AG08395 (cell line): ENCODE results near the gene COL7A1.

ENCODE experiments used
- DNase-seq: peaks from one replicate; pipeline ENCODE4 v3.0.0; 2012; ENCODE audit warnings: mixed read lengths, low spot score

The COL7A1 gene

GRCh38 chr3:48591886-48592518, 3.1 kb downstream of the COL7A1 start:
- DNase-seq, result no peak

DNA sequence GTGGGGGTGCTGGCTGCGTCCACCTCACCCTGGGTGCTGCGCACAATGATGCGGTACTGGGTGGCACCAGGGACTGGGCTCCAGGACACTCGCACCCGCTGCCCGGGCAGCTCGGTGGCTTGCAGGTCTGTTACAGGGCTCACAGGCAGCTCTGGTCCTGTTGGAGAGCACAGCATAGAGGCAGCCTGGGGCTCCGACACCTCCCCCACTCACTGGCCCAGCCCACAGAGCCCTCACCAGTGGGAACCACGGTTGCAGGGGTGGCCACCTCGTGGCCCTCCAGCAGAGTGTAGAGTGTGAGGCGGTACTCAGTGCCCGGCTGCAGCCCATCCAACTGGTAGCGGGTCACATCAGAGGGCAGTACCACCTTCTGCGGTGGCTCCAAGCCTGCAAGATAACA, 3.7 kb downstream of the COL7A1 start:
- no peak for DNase-seq

- no peak for DNase-seq
Measured at GRCh38 chr3:48588230-48588629, 6.9 kb downstream of the COL7A1 start.

DNA sequence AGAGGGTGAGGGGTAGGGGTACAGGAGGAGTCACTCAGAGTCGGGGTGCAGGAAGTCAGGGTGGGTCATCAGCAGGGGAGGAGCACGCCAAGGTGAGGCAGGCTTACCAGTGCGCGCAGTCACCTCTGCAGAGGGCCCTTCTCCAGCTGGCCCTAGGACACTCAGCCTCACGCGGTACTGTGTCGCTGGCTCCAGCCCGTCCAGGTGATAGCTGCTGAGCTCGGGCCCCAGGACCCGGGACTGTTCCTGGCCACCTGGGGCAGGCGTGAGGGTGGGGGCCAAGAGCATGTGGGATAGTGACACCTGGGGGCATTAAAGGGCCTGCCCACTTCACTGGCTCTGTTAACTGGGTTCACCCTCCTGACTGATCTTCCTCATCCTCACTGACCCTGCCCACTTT, 7.4 kb downstream of the COL7A1 start:
- no peak for DNase-seq

DNA sequence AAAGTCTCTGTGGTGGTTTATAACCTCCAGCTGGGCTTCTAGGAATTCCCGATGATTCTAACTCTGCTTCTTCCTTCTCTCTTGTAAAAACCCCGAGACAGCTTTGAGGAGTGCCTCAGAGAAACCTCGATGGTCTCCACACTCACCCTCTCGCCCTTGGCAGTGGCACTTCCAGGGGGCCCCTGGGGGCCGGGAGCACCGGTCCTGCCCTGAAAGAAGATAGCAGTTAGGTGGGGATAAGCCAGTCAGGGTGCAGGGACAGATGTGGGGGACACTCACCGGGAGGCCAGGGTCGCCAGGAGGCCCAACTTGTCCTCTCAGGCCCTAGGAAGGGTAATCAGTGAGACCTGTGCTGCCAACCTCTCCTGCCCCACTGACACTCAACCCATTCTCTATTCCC, 9.7 kb downstream of the COL7A1 start:
- no peak for DNase-seq

GRCh38 chr3:48584836-48585235, 10.3 kb downstream of the COL7A1 start:
- DNase-seq, result no peak

DNA sequence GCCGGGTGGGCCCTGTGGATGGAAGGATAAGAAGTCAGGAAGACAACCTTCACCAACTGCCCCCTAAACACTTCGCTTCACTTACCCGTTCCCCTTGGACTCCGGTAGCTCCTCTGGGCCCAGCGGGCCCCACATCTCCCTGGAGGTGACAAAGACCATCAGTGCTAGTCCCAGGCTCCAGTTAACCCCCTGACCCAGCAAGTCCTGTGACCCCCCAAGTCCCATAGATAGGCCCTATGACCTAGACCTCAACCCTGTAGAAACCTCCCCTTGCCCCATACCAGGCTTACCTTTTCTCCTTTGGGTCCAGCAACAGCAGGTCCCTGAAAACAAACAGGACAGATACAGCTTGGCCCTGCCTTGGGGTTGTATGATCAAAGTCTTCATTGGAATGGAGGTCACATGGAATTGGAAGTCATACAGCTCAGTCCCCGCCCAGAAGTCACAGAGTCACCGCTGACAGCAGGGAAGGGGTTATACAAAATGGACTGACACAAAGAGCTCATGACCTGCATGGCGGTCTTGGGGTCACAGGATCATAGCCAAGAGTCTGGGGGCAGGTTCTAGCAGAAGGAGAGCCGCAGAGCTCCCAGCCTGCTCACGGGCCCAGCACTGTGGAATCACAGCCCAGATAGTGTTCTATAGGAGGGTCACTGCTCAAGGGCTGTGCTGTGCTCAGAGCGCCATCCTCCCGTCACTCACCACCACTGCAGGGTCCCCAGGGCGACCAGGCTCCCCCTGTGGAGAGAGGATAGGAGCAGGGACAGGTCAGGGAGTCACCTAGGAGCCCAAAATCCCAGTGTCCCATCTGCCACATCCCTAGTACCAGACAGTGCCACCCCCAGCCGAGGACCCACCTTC, 13.3 kb downstream of the COL7A1 start:
- no peak for DNase-seq

- no peak for DNase-seq
Measured at GRCh38 chr3:48576647-48577046, 18.5 kb downstream of the COL7A1 start.

DNA sequence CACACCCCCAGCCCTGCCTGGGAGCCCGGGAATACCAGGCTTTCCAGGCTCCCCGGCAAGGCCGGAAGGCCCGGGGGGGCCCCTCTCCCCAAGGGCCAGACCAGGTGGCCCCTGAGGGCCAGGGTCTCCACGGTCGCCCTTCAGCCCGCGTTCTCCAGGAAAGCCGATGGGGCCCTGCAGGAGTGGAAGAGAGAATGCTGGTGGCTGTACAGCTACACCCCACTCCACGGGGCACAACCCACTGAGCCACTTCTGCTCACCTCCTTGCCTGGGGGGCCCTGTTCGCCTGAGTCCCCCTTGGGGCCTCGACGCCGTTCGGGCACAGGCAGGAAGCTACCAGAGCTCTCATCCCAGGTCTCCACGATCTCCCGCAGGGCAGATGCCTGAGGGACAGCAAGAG, 19.8 kb downstream of the COL7A1 start:
- no peak for DNase-seq

GRCh38 chr3:48573973-48574585, 21.1 kb downstream of the COL7A1 start:
- DNase-seq, result no peak

DNA sequence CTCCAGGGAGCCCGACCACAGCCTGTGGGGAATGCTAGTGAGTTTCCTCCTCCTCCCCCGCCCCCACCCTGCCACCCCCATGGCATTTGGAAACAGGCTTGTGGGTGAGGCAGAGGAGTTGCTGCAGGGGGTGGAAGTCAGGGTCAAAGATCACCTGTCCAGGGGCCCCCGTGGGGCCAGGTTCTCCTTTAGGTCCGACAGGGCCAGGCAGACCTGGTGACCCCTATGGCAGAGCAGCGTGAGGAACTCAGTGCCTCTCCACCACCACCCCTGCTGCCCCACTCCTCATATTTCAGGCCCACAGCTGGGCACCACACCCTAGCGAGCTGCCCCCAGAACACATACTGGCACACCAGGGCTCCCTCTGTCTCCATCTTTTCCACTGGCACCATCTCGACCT, 22.6 kb downstream of the COL7A1 start:
- DNase-seq, result no peak

- no peak for DNase-seq
Measured at GRCh38 chr3:48571938-48572337, 23.2 kb downstream of the COL7A1 start.

GRCh38 chr3:48569808-48570450, 25.2 kb downstream of the COL7A1 start:
- no peak for DNase-seq

DNA sequence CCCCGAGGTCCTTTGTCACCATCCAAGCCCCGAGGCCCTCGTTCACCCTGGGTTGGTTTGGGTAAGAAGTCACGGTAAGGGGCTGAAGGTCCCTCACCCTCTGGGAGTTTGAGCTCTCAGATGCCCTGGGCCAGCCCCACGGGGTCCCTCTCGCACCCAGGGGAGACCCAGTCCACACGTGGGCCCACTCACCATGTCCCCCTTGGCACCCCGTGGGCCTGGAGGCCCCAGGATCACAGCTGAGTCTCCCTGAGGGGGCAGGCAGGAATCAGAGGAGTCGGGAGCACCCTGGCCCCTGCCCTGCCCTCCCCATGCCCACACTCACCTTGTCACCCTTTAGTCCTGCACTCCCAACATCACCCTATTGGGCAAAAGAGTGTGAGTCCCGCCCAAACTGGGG, 25.7 kb downstream of the COL7A1 start:
- no peak for DNase-seq

DNA sequence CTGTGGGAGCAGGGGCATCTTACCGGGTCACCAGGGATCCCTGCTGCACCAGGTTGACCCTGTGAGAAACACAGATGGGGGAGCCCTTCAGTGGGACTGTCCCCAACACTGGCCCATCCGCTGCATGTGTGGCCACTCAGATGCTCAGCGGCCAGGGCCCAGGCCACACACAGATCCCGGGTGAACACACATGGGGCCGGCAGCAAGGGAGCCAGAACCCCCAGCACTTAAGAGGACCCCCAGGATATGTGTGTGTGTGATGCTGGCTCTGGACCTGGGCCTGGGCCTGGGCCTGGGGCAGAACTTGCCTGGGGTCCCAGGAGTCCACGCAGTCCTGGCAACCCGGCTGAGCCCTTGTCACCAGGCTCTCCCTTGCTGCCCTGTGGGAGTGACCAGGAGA, 26.7 kb downstream of the COL7A1 start:
- DNase-seq, result no peak

DNA sequence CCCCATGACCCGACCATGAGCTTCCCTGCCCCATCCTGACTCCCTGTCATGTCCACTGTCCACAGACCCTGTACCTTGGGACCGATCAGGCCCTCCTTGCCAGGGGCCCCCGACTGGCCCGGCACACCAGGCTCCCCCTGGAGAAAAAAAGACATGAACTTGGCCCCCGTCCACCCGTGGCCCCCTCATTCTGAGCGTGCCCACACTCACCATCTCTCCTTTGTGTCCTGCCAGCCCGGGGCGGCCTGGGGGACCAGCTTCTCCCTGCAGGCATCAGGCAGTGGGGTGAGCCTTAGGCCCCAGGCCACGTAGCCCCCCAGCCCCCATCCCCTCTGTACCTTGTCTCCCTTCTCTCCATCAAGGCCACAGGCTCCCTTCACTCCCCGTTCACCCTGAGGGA, 27.6 kb downstream of the COL7A1 start:
- DNase-seq, result no peak

DNA sequence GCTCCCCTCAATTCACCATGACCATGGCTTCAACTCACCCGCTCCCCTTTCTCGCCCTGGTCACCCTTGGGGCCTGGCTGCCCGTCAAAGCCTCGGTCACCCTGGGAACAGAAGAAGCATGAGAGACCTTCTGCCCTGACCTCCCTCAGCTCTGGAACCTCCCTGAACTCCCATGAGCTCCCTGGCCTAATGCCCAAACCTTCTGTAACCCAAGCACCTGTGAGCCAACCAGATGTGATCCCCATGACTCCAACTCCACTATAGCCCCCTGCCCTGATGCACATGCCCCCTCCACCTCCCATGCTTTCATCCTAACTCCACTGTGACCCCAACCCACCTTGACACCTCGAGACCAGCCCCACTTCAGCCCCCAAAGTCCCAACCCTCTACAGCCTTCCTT, 28.0 kb downstream of the COL7A1 start:
- DNase-seq, result no peak

DNA sequence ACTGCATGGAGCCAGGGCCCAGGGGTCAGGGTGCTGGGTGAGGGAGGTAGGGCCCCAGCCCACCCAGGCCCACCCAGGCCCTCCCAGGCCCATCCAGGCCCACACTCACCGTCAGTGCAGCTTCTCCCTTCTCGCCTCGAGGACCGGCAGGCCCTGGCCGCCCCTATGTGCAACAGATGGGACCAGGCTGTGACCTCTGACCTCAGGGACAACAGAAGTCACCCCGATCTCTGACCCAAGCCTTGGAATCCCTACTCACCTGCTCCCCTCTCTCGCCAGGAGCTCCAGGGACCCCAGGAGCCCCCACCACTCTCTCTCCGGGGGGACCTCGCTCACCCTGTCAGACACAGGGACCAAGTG, 28.7 kb downstream of the COL7A1 start:
- no peak for DNase-seq

GRCh38 chr3:48565591-48566400, 29.3 kb downstream of the COL7A1 start:
- DNase-seq, result peak; percentile 90

DNA sequence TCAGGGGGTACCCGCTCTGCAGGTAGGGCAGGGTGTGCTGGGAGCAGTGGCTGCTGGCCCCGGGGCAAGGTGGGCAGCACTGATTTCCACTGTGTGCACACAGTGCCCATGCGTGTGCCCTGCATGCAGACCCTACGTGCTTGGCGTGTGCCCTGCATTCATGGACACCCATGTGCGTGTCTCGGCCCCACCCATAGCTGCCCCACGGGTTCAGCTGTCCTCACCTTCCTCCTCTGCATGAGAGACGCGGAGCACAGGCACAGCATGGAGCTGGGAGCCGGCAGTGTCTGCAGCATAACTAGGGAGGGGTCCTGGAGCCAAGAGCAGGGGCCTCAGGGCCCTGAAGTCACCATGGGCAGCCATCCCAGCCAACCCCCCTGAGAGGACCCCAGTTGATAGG, 29.9 kb downstream of the COL7A1 start:
- DNase-seq, result no peak

GRCh38 chr3:48564667-48565066, 30.5 kb downstream of the COL7A1 start:
- no peak for DNase-seq

GRCh38 chr3:48564022-48564421, 31.1 kb downstream of the COL7A1 start:
- DNase-seq, result peak; percentile 95
